H9 (cell line): ENCODE measurements around the gene RASA3. TPM values are rescaled to one million over a fixed set of nuclear protein-coding genes. Genes with fewer than 3 reads are reported as not detected.

Source experiments
- DNase-seq: peaks from one replicate; pipeline ENCODE4 v3.0.0-alpha.2; 2017
- H2AFZ ChIP-seq: one replicate; pipeline ENCODE4 v1.6.1; 2013; ENCODE audit warnings: mild to moderate bottlenecking, low read length, control low read depth, moderate library complexity
- H2AK5ac ChIP-seq: 2 replicates; pipeline ENCODE4 v1.6.1; 2013; ENCODE audit warnings: low read length, control low read depth, mixed read lengths; ENCODE audit not compliant: insufficient read length
- H2BK120ac ChIP-seq: one replicate; pipeline ENCODE4 v1.6.1; 2013; ENCODE audit warnings: low read depth, mild to moderate bottlenecking, low read length, control low read depth, inconsistent platforms; ENCODE audit not compliant: poor library complexity, severe bottlenecking
- H2BK12ac ChIP-seq: 2 replicates; pipeline ENCODE4 v1.6.1; 2013; ENCODE audit warnings: low read length, control low read depth, mixed read lengths, low read depth; ENCODE audit not compliant: insufficient read length
- H2BK15ac ChIP-seq: 2 replicates; pipeline ENCODE4 v1.6.1; 2013; ENCODE audit warnings: low read depth, low read length, control low read depth
- H2BK20ac ChIP-seq: one replicate; pipeline ENCODE4 v1.6.1; 2013; ENCODE audit warnings: low read depth, mild to moderate bottlenecking, low read length, control low read depth, inconsistent platforms; ENCODE audit not compliant: poor library complexity, severe bottlenecking
- H2BK5ac ChIP-seq: 2 replicates; pipeline ENCODE4 v1.6.1; 2013; ENCODE audit warnings: low read length, control low read depth, mixed read lengths; ENCODE audit not compliant: insufficient read length
- H3K14ac ChIP-seq: 2 replicates; pipeline ENCODE4 v1.6.1; 2013; ENCODE audit warnings: low read length, control low read depth; ENCODE audit not compliant: insufficient read depth
- H3K18ac ChIP-seq: 2 replicates; pipeline ENCODE4 v1.6.1; 2013; ENCODE audit warnings: low read depth, mild to moderate bottlenecking, mixed read lengths, low read length, control low read depth; ENCODE audit not compliant: insufficient read length
- H3K23ac ChIP-seq: 2 replicates; pipeline ENCODE4 v1.6.1; 2013; ENCODE audit warnings: low read length, control low read depth, mixed read lengths, low read depth; ENCODE audit not compliant: insufficient read length
- H3K23me2 ChIP-seq: 2 replicates; pipeline ENCODE4 v1.6.1; 2013; ENCODE audit warnings: low read depth, mild to moderate bottlenecking, mixed read lengths, low read length, control low read depth; ENCODE audit not compliant: insufficient read length, poor library complexity, severe bottlenecking
- H3K27ac ChIP-seq: 2 replicates; pipeline ENCODE4 v1.5.1; 2013; ENCODE audit warnings: low read length, control low read depth, mixed read lengths, low read depth; ENCODE audit not compliant: insufficient read length
- H3K27me3 ChIP-seq: 2 replicates; pipeline ENCODE4 v1.6.1; 2013; ENCODE audit warnings: low read length, control low read depth, inconsistent platforms; ENCODE audit not compliant: insufficient read depth
- H3K4ac ChIP-seq: 2 replicates; pipeline ENCODE4 v1.6.1; 2013; ENCODE audit warnings: low read depth, mild to moderate bottlenecking, control low read depth, inconsistent platforms, low read length, moderate library complexity
- H3K4me1 ChIP-seq: 2 replicates; pipeline ENCODE4 v1.6.1; 2013; ENCODE audit warnings: low read length, control low read depth, inconsistent platforms; ENCODE audit not compliant: insufficient read depth
- H3K4me2 ChIP-seq: 2 replicates; pipeline ENCODE4 v1.6.1; 2013; ENCODE audit warnings: low read length, control low read depth, mixed read lengths; ENCODE audit not compliant: insufficient read length, insufficient read depth
- H3K56ac ChIP-seq: 2 replicates; pipeline ENCODE4 v1.6.1; 2013; ENCODE audit warnings: low read depth, mild to moderate bottlenecking, mixed read lengths, low read length, control low read depth; ENCODE audit not compliant: insufficient read length
- H3K79me1 ChIP-seq: 2 replicates; pipeline ENCODE4 v1.6.1; 2013; ENCODE audit warnings: low read depth, mild to moderate bottlenecking, moderate library complexity, low read length, control low read depth, inconsistent platforms; ENCODE audit not compliant: insufficient read depth, poor library complexity, severe bottlenecking
- H3K79me2 ChIP-seq: 2 replicates; pipeline ENCODE4 v1.6.1; 2013; ENCODE audit warnings: low read length, control low read depth, inconsistent platforms; ENCODE audit not compliant: insufficient read depth
- H3K9ac ChIP-seq: 2 replicates; pipeline ENCODE4 v1.6.1; 2013; ENCODE audit warnings: low read length, control low read depth, mixed read lengths; ENCODE audit not compliant: insufficient read length; ENCODE audit errors: extremely low read depth
- H3K9me3 ChIP-seq: one replicate; pipeline ENCODE4 v1.6.1; 2013; ENCODE audit warnings: low read depth, low read length, inconsistent platforms; ENCODE audit not compliant: control insufficient read depth
- H3T11ph ChIP-seq: one replicate; pipeline ENCODE4 v1.6.1; 2013; ENCODE audit warnings: mild to moderate bottlenecking, low read length, control low read depth, inconsistent platforms
- H4K20me1 ChIP-seq: one replicate; pipeline ENCODE4 v1.6.1; 2013; ENCODE audit not compliant: control insufficient read depth, insufficient read length, insufficient read depth
- H4K5ac ChIP-seq: 2 replicates; pipeline ENCODE4 v1.6.1; 2013; ENCODE audit warnings: low read depth, mild to moderate bottlenecking, mixed read lengths, low read length, control low read depth; ENCODE audit not compliant: insufficient read length
- H4K8ac ChIP-seq: replicated peaks from 2 replicates; pipeline ENCODE4 v1.6.1; 2013; ENCODE audit warnings: low read length, control low read depth, mixed read lengths, low read depth; ENCODE audit not compliant: insufficient read length
- H4K91ac ChIP-seq: 2 replicates; pipeline ENCODE4 v1.6.1; 2013; ENCODE audit warnings: low read depth, mild to moderate bottlenecking, moderate library complexity, mixed read lengths, low read length, control low read depth; ENCODE audit not compliant: insufficient read length
- H3K27ac Mint-ChIP-seq, 3 experiments: 2 replicates in 2 of 3; 3 replicates in 1 of 3; pipeline ENCODE4 v1.8.0; 2020 to 2021; ENCODE audit warnings: mixed read lengths in 3 of 3, mild to moderate bottlenecking in 1 of 3, moderate library complexity in 1 of 3
- H3K27me3 Mint-ChIP-seq: 2 replicates; pipeline ENCODE4 v1.8.0; 2021; ENCODE audit warnings: low read depth, mild to moderate bottlenecking, moderate library complexity, mixed read lengths
- H3K36me3 Mint-ChIP-seq, 3 experiments: 2 replicates in 2 of 3; 3 replicates in 1 of 3; pipeline ENCODE4 v1.8.0; 2020 to 2021; ENCODE audit warnings: low read depth in 3 of 3, mixed read lengths in 3 of 3; ENCODE audit not compliant: insufficient read depth in 1 of 3
- H3K4me1 Mint-ChIP-seq, 2 experiments: 2 replicates each; pipeline ENCODE4 v1.8.0; 2020; ENCODE audit warnings: mixed read lengths in 2 of 2
- H3K4me3 Mint-ChIP-seq, 2 experiments: 2 replicates in 1 of 2; 3 replicates in 1 of 2; pipeline ENCODE4 v1.8.0; 2020 to 2021; ENCODE audit warnings: mild to moderate bottlenecking in 2 of 2, mixed read lengths in 2 of 2, moderate library complexity in 1 of 2
- H3K9me3 Mint-ChIP-seq, 2 experiments: 2 replicates in 1 of 2; 3 replicates in 1 of 2; pipeline ENCODE4 v1.8.0; 2020; ENCODE audit warnings: mild to moderate bottlenecking in 2 of 2, mixed read lengths in 2 of 2, moderate library complexity in 1 of 2
- CTCF ChIP-seq: fragments of 200-600 bp; sonication (generic); conservative IDR thresholded peaks from 3 replicates; pipeline ENCODE4 v1.8.0; 2021; ENCODE audit warnings: antibody characterized with exemption, mild to moderate bottlenecking
- WGBS: extraction: QIAGEN DNeasy Blood & Tissue Kit; methylation state at CpG from one replicate; pipeline ENCODE4 v1.1.7; 2013; ENCODE audit warnings: missing lambda C conversion rate, low lambda C conversion rate, mixed read lengths; ENCODE audit not compliant: insufficient read length; ENCODE audit errors: extremely low coverage; 5-methylcytosine and 5-hydroxymethylcytosine counted together
- total RNA-seq: library from RNA; stranded (reverse); gene quantifications from 2 replicates; pipeline ENCODE4 v1.2.1, GENCODE V29; 2021

The RASA3 gene
- total RNA-seq, 1 experiment from 2014 or later: 12.3 TPM

- no peak overlapping the region for H3K4ac ChIP-seq
- Mint-ChIP-seq H3K4me1 (peaks cover 48 to 52% of the 10 kb centered on the region in 2 experiments), H3K36me3 (peaks cover 0 to 3% (median 0%) of the 10 kb centered on the region in 3 experiments; a peak in 2 of 7 replicates)
These were observed 1.4 kb downstream of the RASA3 start for GRCh38 chr13:114130837-114131582.

More at GRCh38 chr13:114130837-114131582, 1.4 kb downstream of the RASA3 start:
- H4K91ac ChIP-seq: no peak overlapping the region
- no peaks in the 10 kb centered on the region for H4K20me1 ChIP-seq
- peak overlapping the region; percentile 96 for H3K4me2 ChIP-seq
- H3K23me2 ChIP-seq: peaks cover 10% of the 10 kb centered on the region
- no peak overlapping the region for H3K27ac ChIP-seq
- peak; percentile 55 for DNase-seq
- no peak overlapping the region for H2BK5ac ChIP-seq
- H2BK20ac ChIP-seq: no peak overlapping the region
- H2AFZ ChIP-seq: no peak overlapping the region
- peaks cover 18% of the 10 kb centered on the region for H3K27me3 Mint-ChIP-seq
- H3K9ac ChIP-seq: no peak overlapping the region
- peaks cover 13% of the 10 kb centered on the region; the same call in 1 of the 2 replicates for H3K79me2 ChIP-seq
- peak overlapping the region; percentile 23; the same call in 1 of the 2 replicates for H3K14ac ChIP-seq
- peak overlapping the region; percentile 89 to 95 for H3K4me3 Mint-ChIP-seq
- H3K4me1 ChIP-seq: peaks cover 5% of the 10 kb centered on the region; the same call in 1 of the 2 replicates
- no peak overlapping the region for H2BK12ac ChIP-seq
- peaks cover 3% of the 10 kb centered on the region for H3K79me1 ChIP-seq
- no peak overlapping the region for H4K8ac ChIP-seq
- H3K23ac ChIP-seq: no peak overlapping the region
- no CpG with 5 or more reads among the region's 30 CpGs for WGBS
- H3K27ac Mint-ChIP-seq: no peak overlapping the region
- no peak overlapping the region for H3K18ac ChIP-seq
- no peaks in the 10 kb centered on the region for H3K27me3 ChIP-seq
- H3K9me3 ChIP-seq: no peaks in the 10 kb centered on the region
- no peak overlapping the region for H4K5ac ChIP-seq
- peaks cover 0 to 3% of the 10 kb centered on the region in 2 experiments; a peak in 1 of 5 replicates for H3K9me3 Mint-ChIP-seq
- no peak overlapping the region for H2BK120ac ChIP-seq
- H2BK15ac ChIP-seq: no peak overlapping the region
- no peak overlapping the region for H3T11ph ChIP-seq
- no peak overlapping the region for H3K56ac ChIP-seq
- no peak for TF ChIP-seq CTCF
- no peak overlapping the region for H2AK5ac ChIP-seq
